ENCODE results near the gene UBE2G1.

DNA sequence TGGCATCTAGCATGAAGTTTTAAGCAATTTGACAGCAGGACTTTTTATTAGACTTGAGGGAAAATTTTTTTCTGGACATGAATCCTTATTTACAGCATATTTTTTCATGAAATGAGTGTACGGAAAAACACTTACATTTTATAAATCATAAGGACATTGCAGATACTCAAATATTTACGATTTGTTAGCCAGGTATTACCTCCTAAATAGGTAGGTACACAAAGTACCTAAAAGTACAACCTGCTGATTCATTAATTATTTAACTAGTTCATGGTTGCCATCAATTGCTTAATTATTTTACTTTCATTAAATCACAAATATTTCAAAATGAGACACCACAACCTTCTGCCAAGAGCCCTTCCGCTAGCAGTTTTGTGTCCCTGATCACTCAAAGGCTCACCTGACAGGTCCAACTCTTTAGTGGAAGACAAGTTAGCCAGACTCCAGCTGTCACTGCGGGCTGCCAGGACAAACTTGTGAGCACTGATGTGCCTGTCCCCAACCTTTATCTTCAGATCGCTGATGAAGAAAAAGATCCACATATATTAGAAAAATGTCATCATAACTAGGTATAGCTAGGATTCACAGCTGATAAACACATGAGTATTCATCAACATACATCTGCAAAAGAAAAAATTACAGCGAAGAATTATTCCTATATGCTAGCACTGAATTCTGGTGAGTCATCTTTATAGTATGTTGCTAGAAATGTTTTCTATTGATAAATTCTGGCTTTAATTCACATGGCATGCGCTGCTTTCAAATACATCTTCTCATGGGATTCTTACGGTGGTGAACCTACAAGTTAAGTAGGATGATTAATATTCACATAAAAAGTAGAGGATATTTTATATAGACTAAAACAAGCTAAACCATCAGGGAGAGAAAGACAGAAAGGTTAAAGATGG is 130.8 kb downstream of the UBE2G1 start:
- TF ChIP-seq, protein P1, sequence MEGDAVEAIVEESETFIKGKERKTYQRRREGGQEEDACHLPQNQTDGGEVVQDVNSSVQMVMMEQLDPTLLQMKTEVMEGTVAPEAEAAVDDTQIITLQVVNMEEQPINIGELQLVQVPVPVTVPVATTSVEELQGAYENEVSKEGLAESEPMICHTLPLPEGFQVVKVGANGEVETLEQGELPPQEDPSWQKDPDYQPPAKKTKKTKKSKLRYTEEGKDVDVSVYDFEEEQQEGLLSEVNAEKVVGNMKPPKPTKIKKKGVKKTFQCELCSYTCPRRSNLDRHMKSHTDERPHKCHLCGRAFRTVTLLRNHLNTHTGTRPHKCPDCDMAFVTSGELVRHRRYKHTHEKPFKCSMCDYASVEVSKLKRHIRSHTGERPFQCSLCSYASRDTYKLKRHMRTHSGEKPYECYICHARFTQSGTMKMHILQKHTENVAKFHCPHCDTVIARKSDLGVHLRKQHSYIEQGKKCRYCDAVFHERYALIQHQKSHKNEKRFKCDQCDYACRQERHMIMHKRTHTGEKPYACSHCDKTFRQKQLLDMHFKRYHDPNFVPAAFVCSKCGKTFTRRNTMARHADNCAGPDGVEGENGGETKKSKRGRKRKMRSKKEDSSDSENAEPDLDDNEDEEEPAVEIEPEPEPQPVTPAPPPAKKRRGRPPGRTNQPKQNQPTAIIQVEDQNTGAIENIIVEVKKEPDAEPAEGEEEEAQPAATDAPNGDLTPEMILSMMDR (IDR thresholded peaks at IDR 0.05; ENCODE audit: low read length) = no peak
- TF ChIP-seq EZH2 (optimal IDR thresholded peaks at IDR 0.05; ENCODE audit: low read depth, low read length) (no peak), EZH2phosphoT487 (IDR thresholded peaks at IDR 0.05; ENCODE audit: low read length) (no peak)

All from MM.1S (cell line).